HEK293 (cell line): Measurements from ENCODE around the gene STK11.

Source experiments
- HOXA7 ChIP-seq: sonication (generic); formaldehyde crosslinking; IDR thresholded peaks from 2 replicates; pipeline ENCODE4 v1.8.1; 2022; ENCODE audit warnings: missing genetic modification reagents, borderline replicate concordance
- KLF7 ChIP-seq: fragments of 450-650 bp; formaldehyde crosslinking; IDR thresholded peaks from 2 replicates; pipeline ENCODE4 v1.5.1; 2016; ENCODE audit warnings: missing biosample characterization, missing genetic modification characterization, borderline replicate concordance
- RBAK ChIP-seq: fragments of 450-650 bp; formaldehyde crosslinking; IDR thresholded peaks from 2 replicates; pipeline ENCODE4 v1.5.1; 2016; ENCODE audit warnings: missing biosample characterization, missing genetic modification characterization
- SCRT1 ChIP-seq: fragments of 450-650 bp; formaldehyde crosslinking; IDR thresholded peaks from 2 replicates; pipeline ENCODE4 v1.5.1; 2016; ENCODE audit warnings: missing biosample characterization, missing genetic modification characterization, borderline replicate concordance
- SETDB1 ChIP-seq: IDR thresholded peaks from one replicate; pipeline ENCODE4 v1.6.1; 2017; ENCODE audit warnings: mild to moderate bottlenecking, low read length, moderate library complexity, mixed read lengths; ENCODE audit not compliant: insufficient read length
- TRIM28 ChIP-seq: IDR thresholded peaks from 2 replicates; pipeline ENCODE4 v1.6.1; 2011; ENCODE audit warnings: low read length, control low read depth, borderline replicate concordance
- YY1 ChIP-seq: fragments of 450-650 bp; formaldehyde crosslinking; IDR thresholded peaks from 2 replicates; pipeline ENCODE4 v1.5.1; 2018; ENCODE audit warnings: missing biosample characterization, missing genetic modification characterization
- ZBTB48 ChIP-seq: fragments of 450-650 bp; formaldehyde crosslinking; IDR thresholded peaks from 2 replicates; pipeline ENCODE4 v1.5.1; 2016; ENCODE audit warnings: missing biosample characterization, missing genetic modification characterization
- ZFP41 ChIP-seq: fragments of 450-650 bp; formaldehyde crosslinking; IDR thresholded peaks from 2 replicates; pipeline ENCODE4 v1.5.1; 2016; ENCODE audit warnings: missing biosample characterization, missing genetic modification characterization, borderline replicate concordance
- ZNF10 ChIP-seq: fragments of 450-650 bp; formaldehyde crosslinking; IDR thresholded peaks from 2 replicates; pipeline ENCODE4 v1.5.1; 2017; ENCODE audit warnings: missing biosample characterization, missing genetic modification characterization
- ZNF121 ChIP-seq: fragments of 450-650 bp; formaldehyde crosslinking; IDR thresholded peaks from 2 replicates; pipeline ENCODE4 v1.5.1; 2016; ENCODE audit warnings: missing biosample characterization, missing genetic modification characterization
- ZNF146 ChIP-seq: fragments of 450-650 bp; formaldehyde crosslinking; IDR thresholded peaks from 2 replicates; pipeline ENCODE4 v1.5.1; 2016; ENCODE audit warnings: missing biosample characterization, missing genetic modification characterization
- ZNF155 ChIP-seq: fragments of 450-650 bp; formaldehyde crosslinking; IDR thresholded peaks from 2 replicates; pipeline ENCODE4 v1.5.1; 2016; ENCODE audit warnings: missing biosample characterization, missing genetic modification characterization
- ZNF2 ChIP-seq: fragments of 450-650 bp; formaldehyde crosslinking; IDR thresholded peaks from 2 replicates; pipeline ENCODE4 v1.5.1; 2016; ENCODE audit warnings: missing biosample characterization, missing genetic modification characterization
- ZNF202 ChIP-seq: fragments of 450-650 bp; formaldehyde crosslinking; IDR thresholded peaks from 2 replicates; pipeline ENCODE4 v1.5.1; 2016; ENCODE audit warnings: missing biosample characterization, missing genetic modification characterization, borderline replicate concordance
- ZNF214 ChIP-seq: fragments of 450-650 bp; formaldehyde crosslinking; IDR thresholded peaks from 2 replicates; pipeline ENCODE4 v1.5.1; 2017; ENCODE audit warnings: missing biosample characterization, mild to moderate bottlenecking, missing genetic modification characterization, borderline replicate concordance
- ZNF23 ChIP-seq: fragments of 450-650 bp; formaldehyde crosslinking; IDR thresholded peaks from 2 replicates; pipeline ENCODE4 v1.5.1; 2016; ENCODE audit warnings: missing biosample characterization, missing genetic modification characterization, borderline replicate concordance
- ZNF518A ChIP-seq: fragments of 450-650 bp; formaldehyde crosslinking; conservative IDR thresholded peaks from 2 replicates; pipeline ENCODE4 v1.5.1; 2016; ENCODE audit warnings: low read depth, missing biosample characterization, missing genetic modification characterization
- ZNF529 ChIP-seq: fragments of 450-650 bp; formaldehyde crosslinking; IDR thresholded peaks from 2 replicates; pipeline ENCODE4 v1.5.1; 2017; ENCODE audit warnings: missing genetic modification characterization, missing biosample characterization; ENCODE audit not compliant: insufficient replicate concordance
- ZNF654 ChIP-seq: fragments of 450-650 bp; formaldehyde crosslinking; IDR thresholded peaks from 2 replicates; pipeline ENCODE4 v1.5.1; 2016; ENCODE audit warnings: low read depth, missing biosample characterization, missing genetic modification characterization
- ZNF658 ChIP-seq: fragments of 450-650 bp; formaldehyde crosslinking; IDR thresholded peaks from 2 replicates; pipeline ENCODE4; 2016; ENCODE audit warnings: missing biosample characterization, missing genetic modification characterization
- ZNF664 ChIP-seq: fragments of 450-650 bp; formaldehyde crosslinking; IDR thresholded peaks from 2 replicates; pipeline ENCODE4 v1.5.1; 2016; ENCODE audit warnings: missing biosample characterization, missing genetic modification characterization
- ZNF670 ChIP-seq: fragments of 450-650 bp; formaldehyde crosslinking; IDR thresholded peaks from 2 replicates; pipeline ENCODE4 v1.5.1; 2016; ENCODE audit warnings: missing biosample characterization, missing genetic modification characterization, low read depth
- ZNF701 ChIP-seq: fragments of 450-650 bp; formaldehyde crosslinking; IDR thresholded peaks from 2 replicates; pipeline ENCODE4 v1.5.1; 2016; ENCODE audit warnings: missing biosample characterization, missing genetic modification characterization
- ZNF704 ChIP-seq: fragments of 450-650 bp; formaldehyde crosslinking; IDR thresholded peaks from 2 replicates; pipeline ENCODE4 v1.5.1; 2016; ENCODE audit warnings: missing biosample characterization, missing genetic modification characterization
- ZNF776 ChIP-seq: fragments of 450-650 bp; formaldehyde crosslinking; IDR thresholded peaks from 2 replicates; pipeline ENCODE4 v1.5.0; 2017; ENCODE audit warnings: missing biosample characterization, missing genetic modification characterization, borderline replicate concordance
- TF ChIP-seq, protein P1 (sequence below): fragments of 450-650 bp; formaldehyde crosslinking; IDR thresholded peaks from 2 replicates; pipeline ENCODE4 v1.5.1; 2016; ENCODE audit warnings: missing biosample characterization, missing genetic modification characterization
- TF ChIP-seq, protein P2 (sequence below): fragments of 450-650 bp; formaldehyde crosslinking; IDR thresholded peaks from 2 replicates; pipeline ENCODE4 v1.5.1; 2016; ENCODE audit warnings: missing biosample characterization, missing genetic modification characterization
- TF ChIP-seq, protein P3 (sequence below): fragments of 450-650 bp; formaldehyde crosslinking; IDR thresholded peaks from 2 replicates; pipeline ENCODE4 v1.5.1; 2017; ENCODE audit warnings: missing biosample characterization, missing genetic modification characterization

Gene STK11

DNA sequence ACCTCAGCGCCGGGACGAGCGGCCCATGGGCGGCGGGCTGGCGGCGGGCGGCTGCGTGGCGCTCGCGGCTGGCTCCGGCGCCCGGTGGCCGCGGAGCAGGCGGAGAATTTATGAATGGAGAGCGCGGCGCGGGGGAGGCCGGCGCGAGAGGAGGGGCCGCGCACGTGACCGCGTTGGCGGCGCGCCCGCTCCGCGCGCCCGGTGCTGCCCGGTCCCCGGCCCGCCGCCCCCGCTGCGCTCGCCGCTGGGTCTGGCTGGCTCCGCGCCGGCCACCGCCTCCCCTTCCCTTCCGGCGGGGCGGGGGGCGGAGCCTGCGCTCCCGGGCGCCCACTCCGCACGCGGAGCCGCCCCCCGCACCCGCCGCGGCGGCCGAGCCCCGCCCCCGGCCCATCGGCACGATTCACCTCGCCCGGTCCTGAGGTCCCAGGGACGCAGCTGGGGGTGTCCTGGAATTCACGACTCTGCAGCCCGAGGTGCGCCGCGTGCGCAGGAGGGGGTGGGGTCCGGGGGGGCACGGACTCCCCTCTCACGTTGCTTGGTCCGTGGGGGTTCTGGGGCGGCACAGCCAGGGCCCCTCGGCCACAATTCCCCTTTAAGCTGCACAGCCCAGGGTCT, 32.3 kb downstream of the STK11 start, which contains the start of gene CBARP (continued):
- TF ChIP-seq ZNF518A (tag by site-specific recombination) (no peak), ZNF776 (no peak), ZNF202 (tag by site-specific recombination) (no peak), KLF7 (no peak), ZNF23 (tag by site-specific recombination) (no peak), ZNF10 (no peak), ZNF664 (tag by site-specific recombination) (no peak), TRIM28 (no peak), ZNF214 (tag by site-specific recombination) (no peak), ZNF121 (tag by site-specific recombination) (no peak), ZNF2 (tag by site-specific recombination) (no peak), ZNF701 (tag by site-specific recombination) (no peak), ZNF529 (tag by site-specific recombination) (no peak), SCRT1 (tag by site-specific recombination) (no peak), RBAK (tag by site-specific recombination) (no peak), ZFP41 (tag by site-specific recombination) (no peak), ZNF146 (tag by site-specific recombination) (no peak), ZNF658 (tag by site-specific recombination) (no peak), ZNF155 (tag by site-specific recombination) (no peak), YY1 (tag by site-specific recombination) (no peak), SETDB1 (no peak), ZNF704 (tag by site-specific recombination) (no peak), ZNF654 (no peak), ZBTB48 (tag by site-specific recombination) (no peak), ZNF670 (tag by site-specific recombination) (no peak), HOXA7 (CRISPR knock-in tag) (no peak)
- TF ChIP-seq, protein P1, sequence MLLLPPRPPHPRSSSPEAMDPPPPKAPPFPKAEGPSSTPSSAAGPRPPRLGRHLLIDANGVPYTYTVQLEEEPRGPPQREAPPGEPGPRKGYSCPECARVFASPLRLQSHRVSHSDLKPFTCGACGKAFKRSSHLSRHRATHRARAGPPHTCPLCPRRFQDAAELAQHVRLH (tag by site-specific recombination): no peak
- TF ChIP-seq, protein P2, sequence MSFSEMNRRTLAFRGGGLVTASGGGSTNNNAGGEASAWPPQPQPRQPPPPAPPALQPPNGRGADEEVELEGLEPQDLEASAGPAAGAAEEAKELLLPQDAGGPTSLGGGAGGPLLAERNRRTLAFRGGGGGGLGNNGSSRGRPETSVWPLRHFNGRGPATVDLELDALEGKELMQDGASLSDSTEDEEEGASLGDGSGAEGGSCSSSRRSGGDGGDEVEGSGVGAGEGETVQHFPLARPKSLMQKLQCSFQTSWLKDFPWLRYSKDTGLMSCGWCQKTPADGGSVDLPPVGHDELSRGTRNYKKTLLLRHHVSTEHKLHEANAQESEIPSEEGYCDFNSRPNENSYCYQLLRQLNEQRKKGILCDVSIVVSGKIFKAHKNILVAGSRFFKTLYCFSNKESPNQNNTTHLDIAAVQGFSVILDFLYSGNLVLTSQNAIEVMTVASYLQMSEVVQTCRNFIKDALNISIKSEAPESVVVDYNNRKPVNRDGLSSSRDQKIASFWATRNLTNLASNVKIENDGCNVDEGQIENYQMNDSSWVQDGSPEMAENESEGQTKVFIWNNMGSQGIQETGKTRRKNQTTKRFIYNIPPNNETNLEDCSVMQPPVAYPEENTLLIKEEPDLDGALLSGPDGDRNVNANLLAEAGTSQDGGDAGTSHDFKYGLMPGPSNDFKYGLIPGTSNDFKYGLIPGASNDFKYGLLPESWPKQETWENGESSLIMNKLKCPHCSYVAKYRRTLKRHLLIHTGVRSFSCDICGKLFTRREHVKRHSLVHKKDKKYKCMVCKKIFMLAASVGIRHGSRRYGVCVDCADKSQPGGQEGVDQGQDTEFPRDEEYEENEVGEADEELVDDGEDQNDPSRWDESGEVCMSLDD: no peak
- TF ChIP-seq, protein P3, sequence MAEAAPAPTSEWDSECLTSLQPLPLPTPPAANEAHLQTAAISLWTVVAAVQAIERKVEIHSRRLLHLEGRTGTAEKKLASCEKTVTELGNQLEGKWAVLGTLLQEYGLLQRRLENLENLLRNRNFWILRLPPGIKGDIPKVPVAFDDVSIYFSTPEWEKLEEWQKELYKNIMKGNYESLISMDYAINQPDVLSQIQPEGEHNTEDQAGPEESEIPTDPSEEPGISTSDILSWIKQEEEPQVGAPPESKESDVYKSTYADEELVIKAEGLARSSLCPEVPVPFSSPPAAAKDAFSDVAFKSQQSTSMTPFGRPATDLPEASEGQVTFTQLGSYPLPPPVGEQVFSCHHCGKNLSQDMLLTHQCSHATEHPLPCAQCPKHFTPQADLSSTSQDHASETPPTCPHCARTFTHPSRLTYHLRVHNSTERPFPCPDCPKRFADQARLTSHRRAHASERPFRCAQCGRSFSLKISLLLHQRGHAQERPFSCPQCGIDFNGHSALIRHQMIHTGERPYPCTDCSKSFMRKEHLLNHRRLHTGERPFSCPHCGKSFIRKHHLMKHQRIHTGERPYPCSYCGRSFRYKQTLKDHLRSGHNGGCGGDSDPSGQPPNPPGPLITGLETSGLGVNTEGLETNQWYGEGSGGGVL (tag by site-specific recombination): peak; percentile 47
